HepG2 (cell line): ENCODE measurements around the gene HSD11B1L.

Experiments
- CHD2 ChIP-seq: IDR thresholded peaks from 2 replicates; pipeline ENCODE4 v1.6.1; 2011; ENCODE audit warnings: low read depth, low read length, improper control_type of control experiment
- MTA3 ChIP-seq: sonication (generic); formaldehyde crosslinking; IDR thresholded peaks from 2 replicates; pipeline ENCODE4 v1.4.0; 2020; ENCODE audit warnings: missing genetic modification reagents
- RBFOX2 ChIP-seq: fragments of 200-400 bp; formaldehyde crosslinking; IDR thresholded peaks from 2 replicates; pipeline ENCODE4 v1.6.1; 2017; ENCODE audit warnings: low read depth, mild to moderate bottlenecking, low read length
- ZNF749 ChIP-seq: sonication (generic); formaldehyde crosslinking; IDR thresholded peaks from 2 replicates; pipeline ENCODE4 v1.8.0; 2022; ENCODE audit warnings: mild to moderate bottlenecking, missing genetic modification reagents, moderate library complexity, borderline replicate concordance
- TF ChIP-seq, protein P1 (sequence below): sonication (generic); formaldehyde crosslinking; IDR thresholded peaks from 2 replicates; pipeline ENCODE4 v1.8.1; 2022; ENCODE audit warnings: low read depth, mild to moderate bottlenecking, missing genetic modification reagents

DNA sequence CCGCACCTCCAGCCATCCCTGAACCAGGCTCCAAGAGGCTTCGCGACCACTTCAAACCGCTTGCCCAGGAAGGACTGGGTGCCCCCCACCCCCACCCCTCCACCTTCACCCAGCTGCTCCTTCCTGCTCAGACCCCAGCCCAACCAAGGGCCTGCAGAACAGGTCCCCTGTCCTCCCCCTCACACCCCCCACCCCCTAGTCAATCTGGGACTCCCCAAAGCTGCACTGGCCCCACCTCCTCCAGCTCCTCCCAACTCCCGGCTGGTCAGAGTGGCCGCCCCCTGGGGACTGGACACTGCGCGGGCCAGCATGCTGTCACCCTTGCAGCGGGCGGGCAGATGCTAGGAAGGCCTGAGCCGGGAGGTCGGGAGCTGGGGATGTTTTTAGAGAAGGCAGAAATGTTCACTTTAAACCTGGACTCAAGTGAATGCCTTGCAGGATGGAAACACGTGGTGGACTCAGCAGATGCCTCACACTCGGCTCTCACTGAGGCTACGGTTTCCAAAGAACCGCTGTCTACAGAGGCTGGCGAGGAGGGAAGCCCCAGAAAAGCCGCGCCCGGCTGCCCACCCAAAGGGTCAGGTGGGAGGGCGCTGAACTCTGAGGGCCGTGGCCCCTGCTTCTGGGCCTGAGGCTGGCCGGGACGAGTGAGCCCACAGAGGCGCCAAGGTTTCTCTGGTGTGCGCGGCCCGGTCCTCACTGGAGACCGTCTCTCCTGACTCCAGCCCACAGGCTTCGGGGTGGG lies 17.2 kb downstream of the HSD11B1L start:
- no peak for TF ChIP-seq CHD2
- TF ChIP-seq ZNF749, result no peak
- TF ChIP-seq RBFOX2, result no peak
- TF ChIP-seq, protein P1, sequence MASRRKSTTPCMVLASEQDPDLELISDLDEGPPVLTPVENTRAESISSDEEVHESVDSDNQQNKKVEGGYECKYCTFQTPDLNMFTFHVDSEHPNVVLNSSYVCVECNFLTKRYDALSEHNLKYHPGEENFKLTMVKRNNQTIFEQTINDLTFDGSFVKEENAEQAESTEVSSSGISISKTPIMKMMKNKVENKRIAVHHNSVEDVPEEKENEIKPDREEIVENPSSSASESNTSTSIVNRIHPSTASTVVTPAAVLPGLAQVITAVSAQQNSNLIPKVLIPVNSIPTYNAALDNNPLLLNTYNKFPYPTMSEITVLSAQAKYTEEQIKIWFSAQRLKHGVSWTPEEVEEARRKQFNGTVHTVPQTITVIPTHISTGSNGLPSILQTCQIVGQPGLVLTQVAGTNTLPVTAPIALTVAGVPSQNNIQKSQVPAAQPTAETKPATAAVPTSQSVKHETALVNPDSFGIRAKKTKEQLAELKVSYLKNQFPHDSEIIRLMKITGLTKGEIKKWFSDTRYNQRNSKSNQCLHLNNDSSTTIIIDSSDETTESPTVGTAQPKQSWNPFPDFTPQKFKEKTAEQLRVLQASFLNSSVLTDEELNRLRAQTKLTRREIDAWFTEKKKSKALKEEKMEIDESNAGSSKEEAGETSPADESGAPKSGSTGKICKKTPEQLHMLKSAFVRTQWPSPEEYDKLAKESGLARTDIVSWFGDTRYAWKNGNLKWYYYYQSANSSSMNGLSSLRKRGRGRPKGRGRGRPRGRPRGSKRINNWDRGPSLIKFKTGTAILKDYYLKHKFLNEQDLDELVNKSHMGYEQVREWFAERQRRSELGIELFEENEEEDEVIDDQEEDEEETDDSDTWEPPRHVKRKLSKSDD (CRISPR knock-in tag), result no peak
- no peak for TF ChIP-seq MTA3
